GM12872 (cell line): ENCODE data around the gene NDUFA11.

ENCODE experiments used
- TF ChIP-seq, protein P1 (sequence below): IDR thresholded peaks from 3 replicates; pipeline ENCODE4 v1.5.1; 2011; ENCODE audit warnings: low read depth, mild to moderate bottlenecking, low read length, moderate library complexity; ENCODE audit not compliant: insufficient read depth

NDUFA11 gene

DNA sequence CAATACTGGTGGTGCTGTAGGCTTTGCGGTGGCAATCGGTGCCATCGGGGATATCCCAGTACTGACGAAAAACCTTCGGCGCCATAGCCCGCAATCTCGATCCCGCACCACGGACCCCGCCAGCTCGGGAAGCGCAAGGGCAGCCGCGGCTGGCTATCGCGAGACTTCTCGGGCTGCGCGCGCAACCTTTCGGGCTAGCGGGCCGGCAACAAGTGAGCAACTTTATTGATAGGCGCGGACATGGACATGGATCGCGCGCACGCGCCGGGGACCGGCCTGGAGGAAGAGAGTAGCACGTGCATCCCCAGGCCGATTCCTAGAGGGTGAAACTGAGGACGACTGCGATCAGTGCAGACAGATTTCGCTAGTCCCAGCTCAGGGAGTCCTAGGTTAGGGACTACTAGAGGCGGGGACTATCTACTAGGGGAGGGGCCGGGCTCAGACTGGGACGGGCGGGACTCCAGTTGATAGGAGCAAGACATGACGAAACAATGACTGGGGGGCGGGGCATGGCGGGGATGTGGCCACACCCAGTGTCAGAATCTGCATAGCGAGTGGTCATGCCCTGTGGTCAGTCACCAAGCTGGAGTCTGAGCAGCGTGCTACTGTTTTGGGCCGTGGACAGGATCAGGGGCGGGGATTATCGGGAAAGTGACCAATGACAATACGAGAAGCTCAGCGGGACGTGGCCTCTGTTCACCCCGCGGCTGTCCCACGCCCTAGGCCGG lies at the start of gene NDUFA11:
Gene NDUFA11 (minus strand): TSS at position 167 of the 728 bp plus-strand sequence. CDS start 82 bp downstream, at position 85.
- TF ChIP-seq, protein P1, sequence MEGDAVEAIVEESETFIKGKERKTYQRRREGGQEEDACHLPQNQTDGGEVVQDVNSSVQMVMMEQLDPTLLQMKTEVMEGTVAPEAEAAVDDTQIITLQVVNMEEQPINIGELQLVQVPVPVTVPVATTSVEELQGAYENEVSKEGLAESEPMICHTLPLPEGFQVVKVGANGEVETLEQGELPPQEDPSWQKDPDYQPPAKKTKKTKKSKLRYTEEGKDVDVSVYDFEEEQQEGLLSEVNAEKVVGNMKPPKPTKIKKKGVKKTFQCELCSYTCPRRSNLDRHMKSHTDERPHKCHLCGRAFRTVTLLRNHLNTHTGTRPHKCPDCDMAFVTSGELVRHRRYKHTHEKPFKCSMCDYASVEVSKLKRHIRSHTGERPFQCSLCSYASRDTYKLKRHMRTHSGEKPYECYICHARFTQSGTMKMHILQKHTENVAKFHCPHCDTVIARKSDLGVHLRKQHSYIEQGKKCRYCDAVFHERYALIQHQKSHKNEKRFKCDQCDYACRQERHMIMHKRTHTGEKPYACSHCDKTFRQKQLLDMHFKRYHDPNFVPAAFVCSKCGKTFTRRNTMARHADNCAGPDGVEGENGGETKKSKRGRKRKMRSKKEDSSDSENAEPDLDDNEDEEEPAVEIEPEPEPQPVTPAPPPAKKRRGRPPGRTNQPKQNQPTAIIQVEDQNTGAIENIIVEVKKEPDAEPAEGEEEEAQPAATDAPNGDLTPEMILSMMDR = no peak

DNA sequence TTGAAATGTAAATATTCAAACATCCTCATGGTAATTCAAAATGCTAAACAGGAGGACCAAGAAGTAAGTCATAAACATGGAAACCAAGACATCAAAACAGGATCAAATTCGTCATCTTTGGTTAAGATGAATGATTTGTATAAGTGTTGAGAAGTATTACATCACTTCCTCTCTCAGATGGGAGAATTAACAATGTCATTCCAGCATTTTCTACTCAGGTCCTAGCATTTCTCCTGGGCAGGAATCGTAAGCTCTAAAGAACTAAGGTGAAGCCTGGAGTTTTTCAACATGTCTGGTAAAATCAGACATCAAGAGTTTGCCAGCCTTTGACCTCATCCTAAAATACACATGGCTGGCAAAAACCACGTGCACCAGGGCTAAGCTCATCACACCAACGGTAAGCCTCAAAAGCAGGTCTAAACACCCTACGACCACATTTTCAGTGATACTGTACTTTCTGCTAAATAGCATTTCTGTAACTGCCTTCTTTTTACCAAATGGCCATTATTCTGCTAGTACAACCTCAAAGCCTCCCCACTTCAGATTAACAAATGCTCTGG lies 49.5 kb upstream of the NDUFA11 start:
- TF ChIP-seq, protein P1 = no peak

DNA sequence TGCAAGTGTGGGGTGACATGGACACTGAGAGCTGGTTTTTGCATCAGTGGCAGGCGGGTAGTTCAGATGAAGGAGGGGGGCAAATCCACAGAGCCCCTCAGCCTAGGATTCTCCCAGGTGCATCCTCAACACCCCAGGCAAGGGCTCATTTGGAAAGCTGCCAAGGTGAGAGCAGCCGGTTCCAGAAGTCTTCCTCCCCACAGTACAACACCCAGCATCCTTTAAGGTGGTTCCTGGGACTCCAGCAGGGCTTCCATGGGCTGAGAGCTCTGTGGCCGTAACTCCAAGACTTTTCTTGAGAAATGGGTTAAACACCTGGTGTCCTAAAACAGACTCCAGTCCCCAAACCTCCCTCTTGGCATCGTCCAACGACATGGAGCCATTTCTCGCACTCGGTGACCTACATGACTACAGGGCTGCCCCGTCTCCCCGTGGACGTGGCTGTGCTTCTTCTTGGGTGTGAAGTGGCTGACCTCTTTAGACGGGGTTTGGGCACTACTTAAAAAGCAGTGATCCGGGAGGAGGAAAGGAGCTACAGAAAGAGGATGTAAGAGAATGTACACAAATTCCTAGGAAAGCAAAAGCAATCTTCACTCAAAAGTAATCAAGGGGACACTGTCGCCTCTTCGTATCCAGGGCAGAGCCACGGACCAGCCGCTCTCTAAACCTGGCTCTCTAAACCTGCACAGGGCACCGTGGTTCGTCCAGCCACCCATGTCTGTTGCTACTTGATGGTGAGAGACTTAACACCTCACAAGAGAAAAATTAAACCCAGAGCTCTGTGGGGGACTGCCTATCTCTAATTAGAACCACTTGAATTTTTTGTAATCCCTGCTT lies 48.8 kb upstream of the NDUFA11 start:
- TF ChIP-seq, protein P1 = no peak

DNA sequence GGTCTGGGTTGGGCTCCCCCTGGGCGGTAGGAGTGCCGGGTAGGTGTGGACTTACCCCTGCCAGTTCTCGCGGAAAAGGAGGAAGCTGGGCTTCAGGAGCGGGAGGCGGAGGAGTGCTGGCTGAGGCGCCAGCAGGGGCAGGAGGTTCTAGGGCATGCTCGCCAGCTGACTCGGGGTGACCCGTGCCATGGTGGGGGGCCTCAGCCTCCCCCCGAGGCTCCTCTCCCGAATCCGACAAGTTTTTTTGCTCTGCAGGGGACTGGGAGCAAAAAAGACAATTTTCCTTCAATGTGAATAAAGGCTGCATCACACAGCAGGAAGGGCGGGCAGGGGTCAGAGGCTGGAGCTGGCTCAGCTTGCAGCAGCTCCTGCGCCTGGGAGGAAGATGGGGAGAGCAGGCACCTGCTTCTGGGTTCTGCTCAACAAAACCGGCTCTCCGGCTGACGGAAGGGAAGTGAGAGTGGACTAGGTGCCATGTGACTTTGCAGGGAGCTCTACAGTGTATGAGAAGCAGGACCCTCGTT lies 47.8 kb upstream of the NDUFA11 start:
- TF ChIP-seq, protein P1 = no peak

DNA sequence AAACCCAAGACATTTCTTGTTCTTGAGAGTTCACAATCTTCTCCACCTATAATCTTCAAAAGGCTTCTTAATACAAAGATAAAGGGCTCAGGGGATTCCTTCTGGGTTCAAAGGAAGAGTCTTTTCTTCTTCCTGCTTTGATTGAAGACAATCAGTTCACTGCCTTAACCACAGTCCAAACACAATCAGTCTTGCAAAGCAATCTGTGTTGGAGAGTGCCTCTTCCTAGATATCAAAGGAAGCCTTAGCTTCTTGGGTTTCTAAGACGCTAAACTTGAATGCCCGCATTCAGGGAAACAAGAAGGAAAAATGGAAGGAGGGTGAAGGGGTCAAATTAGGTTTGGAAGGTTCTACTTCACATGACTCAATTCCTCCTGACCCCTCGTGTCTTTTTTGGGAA lies 47.2 kb upstream of the NDUFA11 start:
- TF ChIP-seq, protein P1 = no peak

DNA sequence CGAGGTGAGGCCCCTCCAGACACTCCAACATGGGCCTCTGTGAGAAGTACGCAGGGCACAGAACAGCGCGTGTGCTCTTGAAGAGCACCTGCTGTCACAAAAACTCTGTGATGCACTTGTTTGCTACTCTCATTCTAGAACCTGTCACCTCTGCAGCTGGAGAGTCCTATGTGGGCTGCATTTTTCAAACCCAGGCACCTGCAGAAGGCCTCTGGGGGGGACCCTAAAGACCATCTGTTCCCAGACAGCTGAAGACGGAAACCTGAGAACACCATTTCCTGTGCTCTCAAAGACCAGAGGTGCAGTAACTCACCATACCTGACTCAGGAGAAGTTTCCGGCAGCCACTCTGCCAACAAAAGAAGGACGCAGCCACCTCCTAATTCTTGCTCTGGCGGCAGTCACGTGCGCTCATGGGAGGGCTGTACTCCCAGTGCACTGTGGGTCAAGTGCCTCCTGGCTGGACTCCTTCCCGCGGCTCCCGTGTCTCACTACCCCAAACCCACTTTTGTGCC lies 46.3 kb upstream of the NDUFA11 start:
- TF ChIP-seq, protein P1 = no peak
